ENCODE results near the gene DPEP2NB. TPM values are rescaled to one million over a fixed set of nuclear protein-coding genes. Genes with fewer than 3 reads are reported as not detected.
A peak's percentile ranks its signal among the peaks of the same experiment; 100 is the strongest.

Gene DPEP2NB
- total RNA-seq, 1 donor from 2014 or later: not detected

GRCh38 chr16:68047987-68048386 lies 32.3 kb upstream of the DPEP2NB start:
- no peak for TF ChIP-seq CTCF (conservative IDR thresholded peaks at IDR 0.05; ENCODE audit: low read depth, low read length)
- no peak overlapping the region for H3K4me3 ChIP-seq (ENCODE audit: low read depth, low read length)
- DNase-seq (ENCODE audit: low read depth): no peak

DNA sequence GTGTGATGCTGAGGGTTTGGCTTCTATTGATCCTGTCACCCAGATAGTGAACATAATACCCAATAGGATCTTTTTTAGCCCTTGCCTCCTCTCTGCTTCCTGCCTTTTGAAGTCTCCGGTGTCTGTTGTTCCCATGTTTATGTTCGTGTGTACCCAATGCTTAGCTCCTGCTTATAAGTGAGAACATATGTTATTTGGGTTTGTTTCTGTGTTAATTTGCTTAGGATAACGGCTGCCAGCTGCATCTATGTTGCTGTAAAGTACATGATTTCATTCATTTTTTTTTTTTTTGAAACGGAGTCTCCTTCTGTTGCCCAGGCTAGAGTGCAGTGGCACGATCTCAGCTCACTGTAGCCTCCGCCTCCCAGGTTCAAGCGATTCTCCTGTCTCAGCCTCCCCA lies 30.4 kb upstream of the DPEP2NB start:
- no peak for TF ChIP-seq CTCF (conservative IDR thresholded peaks at IDR 0.05; ENCODE audit: low read depth, low read length)
- H3K4me3 ChIP-seq (ENCODE audit: low read depth, low read length): no peak overlapping the region
- no peak for DNase-seq (ENCODE audit: low read depth)

GRCh38 chr16:68041783-68042182 lies 26.1 kb upstream of the DPEP2NB start:
- TF ChIP-seq CTCF (conservative IDR thresholded peaks at IDR 0.05; ENCODE audit: low read depth, low read length): no peak
- no peak for DNase-seq (ENCODE audit: low read depth)
- no peak overlapping the region for H3K4me3 ChIP-seq (ENCODE audit: low read depth, low read length)

DNA sequence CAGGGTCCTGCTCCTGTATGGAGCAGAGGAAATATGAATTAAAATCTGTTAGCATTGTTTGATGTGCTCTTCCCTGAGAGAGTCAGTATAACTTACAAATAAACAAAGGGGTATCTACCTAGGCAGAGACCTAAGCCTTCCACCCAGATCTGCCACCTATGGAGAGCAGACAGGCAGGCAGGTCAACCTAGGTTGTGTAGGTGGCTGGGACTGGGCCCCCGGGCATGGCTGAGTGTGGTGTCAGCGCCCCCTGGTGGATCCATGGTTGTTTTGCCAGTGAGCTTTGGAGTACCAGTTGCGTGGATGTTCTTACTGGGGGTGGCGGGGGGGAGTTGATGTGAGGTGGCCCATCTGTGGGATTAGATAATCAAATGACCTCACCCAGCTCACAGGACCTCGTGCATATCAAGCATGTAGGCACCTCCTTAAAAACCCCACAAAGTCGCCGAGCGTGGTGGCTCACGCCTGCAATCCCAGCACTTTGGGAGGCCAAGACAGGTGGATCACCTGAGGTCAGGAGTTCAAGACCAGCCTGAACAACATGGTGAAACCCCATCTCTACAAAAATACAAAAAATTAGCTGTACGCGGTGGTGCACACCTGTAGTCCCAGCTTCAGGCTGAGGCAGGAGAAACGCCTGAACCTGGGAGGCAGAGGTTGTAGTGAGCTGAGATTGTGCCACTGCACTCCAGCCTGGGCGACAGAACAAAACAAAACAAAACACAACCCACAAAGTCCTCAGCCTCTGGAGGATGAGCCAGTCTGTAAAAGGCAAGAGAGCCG lies 25.0 kb upstream of the DPEP2NB start:
- no peak for DNase-seq (ENCODE audit: low read depth)
- TF ChIP-seq CTCF (conservative IDR thresholded peaks at IDR 0.05; ENCODE audit: low read depth, low read length): peak; percentile 86
- H3K4me3 ChIP-seq (ENCODE audit: low read depth, low read length): no peak overlapping the region

DNA sequence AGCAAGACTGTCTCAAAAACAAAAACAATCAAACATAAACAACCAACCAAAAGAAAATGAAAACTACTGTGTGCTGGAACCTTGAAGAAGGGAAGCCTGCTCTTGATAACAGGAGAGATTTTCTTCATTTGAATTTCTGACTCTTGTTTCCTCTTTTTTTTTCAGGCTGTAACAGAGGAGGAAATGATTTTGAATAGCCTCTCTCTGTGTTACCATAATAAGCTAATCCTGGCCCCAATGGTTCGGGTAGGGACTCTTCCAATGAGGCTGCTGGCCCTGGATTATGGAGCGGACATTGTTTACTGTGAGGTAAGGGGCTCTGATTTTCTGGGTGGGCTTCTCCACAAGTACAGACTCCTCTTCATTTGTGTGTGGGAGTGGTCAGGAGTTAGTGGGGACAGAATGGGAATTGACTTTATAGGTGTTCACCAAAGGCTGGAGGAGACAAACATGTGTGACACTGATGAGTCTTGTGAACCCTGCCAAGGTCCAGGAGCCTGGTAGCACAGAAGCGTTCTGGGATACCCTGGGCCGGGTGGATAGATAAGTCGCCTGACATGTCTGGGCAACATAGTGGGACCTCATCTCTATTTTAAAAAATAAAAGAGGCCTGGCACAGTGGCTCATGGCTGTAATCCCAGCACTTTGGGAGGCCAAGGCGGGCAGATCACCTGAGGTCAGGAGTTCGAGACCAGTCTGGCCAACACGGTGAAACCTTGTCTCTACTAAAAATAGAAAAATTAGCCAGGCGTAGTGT lies 22.3 kb upstream of the DPEP2NB start:
- H3K4me3 ChIP-seq (ENCODE audit: low read depth, low read length): no peak overlapping the region
- DNase-seq (ENCODE audit: low read depth): no peak
- no peak for TF ChIP-seq CTCF (conservative IDR thresholded peaks at IDR 0.05; ENCODE audit: low read depth, low read length)

DNA sequence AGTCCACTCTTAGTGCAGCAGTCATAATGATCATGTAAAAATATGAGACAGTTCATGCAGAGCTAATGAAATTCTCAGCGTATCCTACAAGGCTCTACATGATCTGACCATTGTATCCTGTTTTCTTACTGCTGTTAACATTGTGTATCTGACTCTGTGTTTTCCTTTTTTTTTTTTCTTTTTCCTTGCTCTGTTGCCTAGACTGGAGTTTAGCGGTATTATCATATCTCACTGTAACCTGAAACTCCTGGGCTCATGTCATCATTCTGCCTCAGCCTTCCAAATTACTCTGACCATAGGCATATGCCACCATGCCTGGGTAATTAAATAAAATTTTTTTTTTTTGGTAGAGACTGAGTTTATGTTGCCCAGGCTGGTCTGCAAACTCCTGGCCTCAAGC lies 19.5 kb upstream of the DPEP2NB start:
- H3K4me3 ChIP-seq (ENCODE audit: low read depth, low read length): no peak overlapping the region
- DNase-seq (ENCODE audit: low read depth): no peak
- TF ChIP-seq CTCF (conservative IDR thresholded peaks at IDR 0.05; ENCODE audit: low read depth, low read length): no peak
